Neural progenitor cell (in vitro differentiated cells): ENCODE measurements around the gene DOCK4. TPM values are rescaled to one million over a fixed set of nuclear protein-coding genes. Genes with fewer than 3 reads are reported as not detected.

Experiments
- DNase-seq: peaks from one replicate; pipeline ENCODE4 v3.0.0-alpha.2; 2016; ENCODE audit warnings: low spot score
- H2AFZ ChIP-seq: fragments of 200-600 bp; sonication (generic); replicated peaks from 2 replicates; pipeline ENCODE4 v1.6.1; 2016; ENCODE audit warnings: antibody characterized with exemption
- H3F3A ChIP-seq: fragments of 200-600 bp; sonication (generic); 2 replicates; pipeline ENCODE4 v1.6.1; 2016; ENCODE audit warnings: antibody characterized with exemption, low read depth
- H3K27ac ChIP-seq: fragments of 200-600 bp; sonication (generic); 2 replicates; pipeline ENCODE4 v1.5.1; 2016; ENCODE audit warnings: mild to moderate bottlenecking
- H3K27me3 ChIP-seq: fragments of 200-600 bp; sonication (generic); 2 replicates; pipeline ENCODE4 v1.6.1; 2016; ENCODE audit warnings: mild to moderate bottlenecking, moderate library complexity
- H3K36me3 ChIP-seq: fragments of 200-600 bp; sonication (generic); 2 replicates; pipeline ENCODE4 v1.5.1; 2016
- H3K4me1 ChIP-seq: fragments of 200-600 bp; sonication (generic); 2 replicates; pipeline ENCODE4 v1.6.1; 2016; ENCODE audit warnings: mixed run types
- H3K4me2 ChIP-seq: fragments of 200-600 bp; sonication (generic); 2 replicates; pipeline ENCODE4 v1.6.1; 2016
- H3K4me3 ChIP-seq: fragments of 200-600 bp; sonication (generic); 2 replicates; pipeline ENCODE4 v1.5.1; 2016
- H3K79me2 ChIP-seq: fragments of 200-600 bp; sonication (generic); 2 replicates; pipeline ENCODE4 v1.6.1; 2016; ENCODE audit warnings: low read depth
- H3K9ac ChIP-seq: fragments of 200-600 bp; sonication (generic); 2 replicates; pipeline ENCODE4 v1.6.1; 2016
- H3K9me3 ChIP-seq: fragments of 200-600 bp; sonication (generic); 2 replicates; pipeline ENCODE4 v1.5.1; 2016; ENCODE audit warnings: low read depth
- H4K20me1 ChIP-seq: fragments of 200-600 bp; sonication (generic); 2 replicates; pipeline ENCODE4 v1.6.1; 2016; ENCODE audit warnings: low read depth
- H3K27ac Mint-ChIP-seq: 3 replicates; pipeline ENCODE4 v1.8.0; 2021; ENCODE audit warnings: mixed read lengths
- H3K27me3 Mint-ChIP-seq: 2 replicates; pipeline ENCODE4 v1.8.0; 2022; ENCODE audit warnings: low read depth, mild to moderate bottlenecking, inconsistent platforms, moderate library complexity, mixed read lengths; ENCODE audit not compliant: insufficient read depth
- H3K36me3 Mint-ChIP-seq: 3 replicates; pipeline ENCODE4 v1.8.0; 2021; ENCODE audit warnings: mixed read lengths
- H3K4me1 Mint-ChIP-seq: 3 replicates; pipeline ENCODE4 v1.8.0; 2021; ENCODE audit warnings: mixed read lengths
- H3K4me3 Mint-ChIP-seq: 3 replicates; pipeline ENCODE4 v1.8.0; 2021; ENCODE audit warnings: mild to moderate bottlenecking, moderate library complexity, mixed read lengths
- H3K9me3 Mint-ChIP-seq: 3 replicates; pipeline ENCODE4 v1.8.0; 2020; ENCODE audit warnings: mixed read lengths
- EZH2 ChIP-seq: fragments of 200-600 bp; sonication (generic); IDR thresholded peaks from 2 replicates; pipeline ENCODE4 v1.6.1; 2017; ENCODE audit warnings: antibody characterized with exemption, mild to moderate bottlenecking, moderate library complexity
- EZH2phosphoT487 ChIP-seq: fragments of 200-600 bp; sonication (generic); IDR thresholded peaks from 2 replicates; pipeline ENCODE4 v1.6.1; 2017; ENCODE audit warnings: antibody characterized with exemption
- total RNA-seq: library from RNA; depleted of rRNA; stranded (reverse); fragments of >200 nt; gene quantifications from 2 replicates; pipeline ENCODE4 v1.2.3, GENCODE V29; 2015; ENCODE audit warnings: low replicate concordance
- TF ChIP-seq, protein P1 (sequence below): fragments of 200-600 bp; sonication (generic); IDR thresholded peaks from 2 replicates; pipeline ENCODE4 v1.5.1; 2017; ENCODE audit warnings: antibody characterized with exemption, mild to moderate bottlenecking

DOCK4 gene
- total RNA-seq, 1 donor from 2014 or later = 11.4 TPM

DNA sequence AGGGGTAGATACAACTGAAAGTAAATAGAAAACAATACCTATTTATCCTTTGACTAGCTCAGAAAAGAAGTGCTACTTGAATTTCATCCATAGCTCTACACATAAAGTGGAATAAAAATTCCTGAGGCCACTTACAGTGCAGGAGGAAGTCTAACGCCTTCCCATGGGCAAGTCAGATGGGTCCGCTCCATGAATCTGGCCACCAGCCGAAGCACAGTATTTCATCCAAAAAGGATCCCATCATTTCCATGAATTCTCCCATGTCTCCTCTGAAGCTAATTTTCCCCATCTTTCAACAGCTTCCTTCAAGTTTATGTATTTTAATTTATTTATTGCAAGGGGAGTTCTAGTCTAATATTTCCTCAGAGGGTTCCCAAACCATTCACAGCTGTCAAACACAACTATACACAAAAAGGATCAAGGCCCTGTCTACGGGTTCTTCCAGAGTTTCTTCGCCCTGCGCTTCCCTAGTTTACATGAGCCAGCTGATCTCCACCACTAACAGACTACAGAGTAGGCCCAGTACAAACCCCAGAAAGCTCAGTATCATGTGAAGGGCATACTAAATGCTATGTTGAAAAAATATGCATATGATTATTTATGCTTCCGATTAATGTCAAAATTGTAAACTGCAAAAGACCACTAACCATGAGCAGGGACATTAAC is 184.7 kb downstream of the DOCK4 start:
- Mint-ChIP-seq H3K36me3 (no peaks in the 10 kb centered on the region), H3K27me3 (no peaks in the 10 kb centered on the region), H3K27ac (no peak overlapping the region), H3K4me1 (no peaks in the 10 kb centered on the region), H3K4me3 (no peak overlapping the region), H3K9me3 (no peaks in the 10 kb centered on the region)
- no peak overlapping the region for H3K4me3 ChIP-seq
- no peaks in the 10 kb centered on the region for H3K36me3 ChIP-seq
- H2AFZ ChIP-seq = no peak overlapping the region
- H3F3A ChIP-seq = no peaks in the 10 kb centered on the region
- TF ChIP-seq EZH2phosphoT487 = no peak
- TF ChIP-seq, protein P1, sequence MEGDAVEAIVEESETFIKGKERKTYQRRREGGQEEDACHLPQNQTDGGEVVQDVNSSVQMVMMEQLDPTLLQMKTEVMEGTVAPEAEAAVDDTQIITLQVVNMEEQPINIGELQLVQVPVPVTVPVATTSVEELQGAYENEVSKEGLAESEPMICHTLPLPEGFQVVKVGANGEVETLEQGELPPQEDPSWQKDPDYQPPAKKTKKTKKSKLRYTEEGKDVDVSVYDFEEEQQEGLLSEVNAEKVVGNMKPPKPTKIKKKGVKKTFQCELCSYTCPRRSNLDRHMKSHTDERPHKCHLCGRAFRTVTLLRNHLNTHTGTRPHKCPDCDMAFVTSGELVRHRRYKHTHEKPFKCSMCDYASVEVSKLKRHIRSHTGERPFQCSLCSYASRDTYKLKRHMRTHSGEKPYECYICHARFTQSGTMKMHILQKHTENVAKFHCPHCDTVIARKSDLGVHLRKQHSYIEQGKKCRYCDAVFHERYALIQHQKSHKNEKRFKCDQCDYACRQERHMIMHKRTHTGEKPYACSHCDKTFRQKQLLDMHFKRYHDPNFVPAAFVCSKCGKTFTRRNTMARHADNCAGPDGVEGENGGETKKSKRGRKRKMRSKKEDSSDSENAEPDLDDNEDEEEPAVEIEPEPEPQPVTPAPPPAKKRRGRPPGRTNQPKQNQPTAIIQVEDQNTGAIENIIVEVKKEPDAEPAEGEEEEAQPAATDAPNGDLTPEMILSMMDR = no peak
- H3K4me2 ChIP-seq = no peak overlapping the region
- no peak for DNase-seq
- H3K9me3 ChIP-seq = no peaks in the 10 kb centered on the region
- no peak overlapping the region for H3K27ac ChIP-seq
- H3K27me3 ChIP-seq = no peaks in the 10 kb centered on the region
- H3K9ac ChIP-seq = no peak overlapping the region
- H3K79me2 ChIP-seq = no peaks in the 10 kb centered on the region
- no peaks in the 10 kb centered on the region for H3K4me1 ChIP-seq
- no peaks in the 10 kb centered on the region for H4K20me1 ChIP-seq

DNA sequence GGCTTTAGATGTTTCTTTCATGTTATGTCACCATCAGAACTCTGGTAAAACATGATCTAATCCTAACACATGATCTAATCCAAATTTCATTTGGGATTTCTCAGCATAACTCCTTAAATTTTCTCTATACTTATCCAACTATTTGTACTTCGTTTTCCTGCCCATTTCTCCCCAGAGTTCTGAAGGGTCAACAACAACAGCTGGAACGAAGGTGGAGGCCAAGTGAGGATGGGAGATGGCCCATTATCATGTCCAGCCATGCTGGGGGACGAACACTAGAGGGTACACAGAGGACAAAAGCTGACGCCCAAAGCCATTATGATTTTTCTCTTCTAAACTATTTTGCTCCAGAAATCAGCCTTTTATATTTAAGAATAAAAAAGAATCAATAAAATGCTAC is 185.4 kb downstream of the DOCK4 start:
- no peaks in the 10 kb centered on the region for H3K27me3 Mint-ChIP-seq
- no peaks in the 10 kb centered on the region for H3K4me1 Mint-ChIP-seq
- no peak overlapping the region for H3K4me2 ChIP-seq
- H2AFZ ChIP-seq = no peak overlapping the region
- H3F3A ChIP-seq = no peaks in the 10 kb centered on the region
- no peaks in the 10 kb centered on the region for H3K36me3 Mint-ChIP-seq
- no peaks in the 10 kb centered on the region for H3K27me3 ChIP-seq
- TF ChIP-seq, protein P1 = no peak
- no peak for TF ChIP-seq EZH2
- TF ChIP-seq EZH2phosphoT487 = no peak
- no peak overlapping the region for H3K27ac ChIP-seq
- DNase-seq = no peak
- H4K20me1 ChIP-seq = no peaks in the 10 kb centered on the region
- no peaks in the 10 kb centered on the region for H3K79me2 ChIP-seq
- no peaks in the 10 kb centered on the region for H3K4me1 ChIP-seq
- H3K9me3 Mint-ChIP-seq = no peaks in the 10 kb centered on the region
- H3K9ac ChIP-seq = no peak overlapping the region
- H3K36me3 ChIP-seq = no peaks in the 10 kb centered on the region
- no peak overlapping the region for H3K27ac Mint-ChIP-seq
- H3K4me3 Mint-ChIP-seq = no peak overlapping the region
- H3K4me3 ChIP-seq = no peak overlapping the region
- no peaks in the 10 kb centered on the region for H3K9me3 ChIP-seq

DNA sequence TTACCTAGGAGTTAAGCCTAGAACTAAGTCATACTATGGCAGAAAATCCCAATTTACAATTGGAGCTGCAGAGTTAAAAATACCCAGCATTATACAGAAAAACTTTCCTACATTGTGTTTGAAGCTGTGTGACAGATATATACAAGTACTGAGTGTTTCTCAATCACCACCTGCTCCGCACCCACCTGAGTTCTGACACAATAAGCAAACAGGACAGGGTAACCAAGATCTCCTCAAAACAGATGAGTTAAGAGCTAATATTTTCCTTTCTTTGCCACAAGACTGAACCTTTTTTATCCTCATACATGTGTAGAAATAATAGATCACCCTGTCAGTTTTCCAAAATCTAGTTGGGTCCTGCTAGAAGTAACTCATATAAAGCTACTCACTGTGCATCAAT is 186.3 kb downstream of the DOCK4 start:
- H4K20me1 ChIP-seq = no peaks in the 10 kb centered on the region
- H3K4me1 Mint-ChIP-seq = no peaks in the 10 kb centered on the region
- H3K4me1 ChIP-seq = no peaks in the 10 kb centered on the region
- H3K4me2 ChIP-seq = no peak overlapping the region
- no peaks in the 10 kb centered on the region for H3K36me3 Mint-ChIP-seq
- no peak overlapping the region for H3K4me3 ChIP-seq
- no peak overlapping the region for H3K4me3 Mint-ChIP-seq
- no peaks in the 10 kb centered on the region for H3K27me3 ChIP-seq
- TF ChIP-seq EZH2 (no peak), EZH2phosphoT487 (no peak)
- TF ChIP-seq, protein P1 = no peak
- no peak overlapping the region for H2AFZ ChIP-seq
- no peak for DNase-seq
- no peak overlapping the region for H3K9ac ChIP-seq
- no peaks in the 10 kb centered on the region for H3K36me3 ChIP-seq
- H3K79me2 ChIP-seq = no peaks in the 10 kb centered on the region
- H3F3A ChIP-seq = no peaks in the 10 kb centered on the region
- H3K9me3 Mint-ChIP-seq = no peaks in the 10 kb centered on the region
- H3K9me3 ChIP-seq = no peaks in the 10 kb centered on the region
- H3K27ac Mint-ChIP-seq = no peak overlapping the region
- no peaks in the 10 kb centered on the region for H3K27me3 Mint-ChIP-seq
- no peak overlapping the region for H3K27ac ChIP-seq
